Tibial nerve (tissue), 4 donors: Measurements from ENCODE around the gene BMP10. TPM values are rescaled to one million over a fixed set of nuclear protein-coding genes. Genes with fewer than 3 reads are reported as not detected.

Experiments
- DNase-seq, 2 donors: peaks; one replicate each; pipeline ENCODE4 v3.0.0-alpha.2; 2019; ENCODE audit warnings: low spot score in 2 of 2
- H3K27ac ChIP-seq, 4 donors: fragments of 200-600 bp; sonication (generic) in 3 of 4; one replicate each; pipeline ENCODE4 v1.5.1; 2017 to 2019; ENCODE audit warnings: mild to moderate bottlenecking in 1 of 4
- H3K27me3 ChIP-seq, 2 donors: fragments of 200-600 bp; sonication (generic) in 1 of 2; one replicate each; pipeline versions ENCODE4 v1.5.1 to v1.6.0; 2017 to 2019
- H3K36me3 ChIP-seq, 3 donors: fragments of 200-600 bp; sonication (generic); one replicate each; pipeline ENCODE4 v1.5.1; 2018 to 2019
- H3K4me1 ChIP-seq, 4 donors: fragments of 200-600 bp; sonication (generic) in 3 of 4; one replicate each; pipeline ENCODE4 v1.5.1; 2017 to 2019
- H3K4me3 ChIP-seq, 4 donors: fragments of 200-600 bp; sonication (generic) in 3 of 4; one replicate each; pipeline ENCODE4 v1.5.1; 2017 to 2019; ENCODE audit warnings: mild to moderate bottlenecking in 1 of 4, moderate library complexity in 1 of 4
- H3K9me3 ChIP-seq, 4 donors: fragments of 200-600 bp; sonication (generic) in 3 of 4; one replicate each; pipeline ENCODE4 v1.5.1; 2017 to 2019
- CTCF ChIP-seq, 5 experiments: fragments of 200-600 bp in 3 of 5; fragments of 450-650 bp in 2 of 5; sonication (generic) in 3 of 5; IDR thresholded peaks; one replicate each; pipeline ENCODE4 v1.5.1; 2016 to 2019; ENCODE audit warnings: antibody characterized with exemption in 5 of 5, mild to moderate bottlenecking in 3 of 5, moderate library complexity in 2 of 5
- EP300 ChIP-seq, 2 donors: sonication (generic); formaldehyde crosslinking; IDR thresholded peaks; one replicate each; pipeline ENCODE4 v1.6.1; 2017; ENCODE audit warnings: antibody characterized with exemption in 2 of 2, mild to moderate bottlenecking in 1 of 2
- POLR2A ChIP-seq, 2 donors: fragments of 450-650 bp; IDR thresholded peaks; one replicate each; pipeline ENCODE4 v1.6.1; 2017; ENCODE audit warnings: antibody characterized with exemption in 2 of 2, mild to moderate bottlenecking in 2 of 2, moderate library complexity in 2 of 2
- WGBS, 2 donors: methylation state at CpG; one replicate each; pipeline ENCODE4 v1.1.5; 2018; 5-methylcytosine and 5-hydroxymethylcytosine counted together
- total RNA-seq, 4 donors: library from RNA; depleted of rRNA; stranded (reverse); fragments of >200 nt; gene quantifications; one replicate each; pipeline ENCODE4 v1.1.0, GENCODE V29; 2016

BMP10 gene
- total RNA-seq, 4 donors from 2014 or later: not detected

GRCh38 chr2:68833162-68833561, 38.0 kb downstream of the BMP10 start:
- no peak for DNase-seq
- Histone ChIP-seq H3K4me3 (no peak overlapping the region), H3K4me1 (peaks cover 0 to 50% (median 40%) of the 10 kb centered on the region in 4 donors), H3K36me3 (no peaks in the 10 kb centered on the region), H3K27me3 (no peaks in the 10 kb centered on the region), H3K9me3 (no peaks in the 10 kb centered on the region), H3K27ac (peak overlapping the region; percentile 18 to 93 (median 80))
- 95 to 97% methylated on average over 2 of the region's 2 CpGs for WGBS, 2 donors
- TF ChIP-seq POLR2A (IDR thresholded peaks at IDR 0.05) (no peak), EP300 (IDR thresholded peaks at IDR 0.05) (no peak), CTCF (IDR thresholded peaks at IDR 0.05) (no peak)

GRCh38 chr2:68832233-68832869, 38.8 kb downstream of the BMP10 start:
- 26 to 28% methylated on average over 8 of the region's 8 CpGs for WGBS, 2 donors
- Histone ChIP-seq H3K27me3 (no peaks in the 10 kb centered on the region), H3K27ac (peak overlapping the region; percentile 18 to 93 (median 80)), H3K4me1 (peaks cover 0 to 55% (median 43%) of the 10 kb centered on the region in 4 donors), H3K36me3 (no peaks in the 10 kb centered on the region), H3K4me3 (no peak overlapping the region), H3K9me3 (no peaks in the 10 kb centered on the region)
- DNase-seq: peak in 1 of 2 donors; percentile 61
- peak in 1 of 5 experiments; percentile 26 for TF ChIP-seq CTCF (IDR thresholded peaks at IDR 0.05)
- TF ChIP-seq EP300 (IDR thresholded peaks at IDR 0.05): peak; percentile 41 to 86
- peak in 1 of 2 donors; percentile 43 for TF ChIP-seq POLR2A (IDR thresholded peaks at IDR 0.05)

DNA sequence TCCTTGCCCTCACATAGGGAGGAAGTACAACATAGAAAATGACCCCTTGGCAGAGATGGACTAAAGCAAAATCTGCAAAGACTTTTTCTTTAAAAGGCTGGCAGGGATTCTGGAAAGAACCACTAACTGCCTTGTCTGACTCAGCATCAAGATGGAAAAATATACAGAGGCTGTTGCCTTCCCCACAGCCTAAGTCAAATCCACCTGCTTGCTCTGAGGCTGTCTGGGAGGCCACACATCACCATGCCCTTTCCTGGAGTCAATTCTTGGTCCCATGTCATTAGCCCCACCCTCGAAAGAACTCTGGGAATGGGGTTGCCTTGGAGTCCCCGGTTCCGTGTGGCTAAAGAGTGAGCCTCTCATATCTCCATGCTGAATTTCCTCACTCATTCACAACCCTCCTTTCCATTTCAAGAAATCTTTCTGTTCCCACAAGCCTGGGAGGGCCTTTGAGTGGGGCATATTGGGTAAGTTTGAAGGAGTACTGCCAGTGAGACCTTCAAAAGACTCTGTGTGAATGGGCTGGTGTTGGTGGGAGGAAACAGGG, 39.4 kb downstream of the BMP10 start:
- Histone ChIP-seq H3K4me3 (no peak overlapping the region), H3K4me1 (peaks cover 0 to 52% (median 41%) of the 10 kb centered on the region in 4 donors), H3K27me3 (no peaks in the 10 kb centered on the region), H3K9me3 (no peaks in the 10 kb centered on the region), H3K36me3 (no peaks in the 10 kb centered on the region), H3K27ac (peak overlapping the region; percentile 18 to 93 (median 80))
- TF ChIP-seq EP300 (IDR thresholded peaks at IDR 0.05) (no peak), CTCF (IDR thresholded peaks at IDR 0.05) (no peak), POLR2A (IDR thresholded peaks at IDR 0.05) (no peak)
- DNase-seq: no peak
- WGBS, 2 donors: 34 to 51% methylated on average over 3 of the region's 3 CpGs

DNA sequence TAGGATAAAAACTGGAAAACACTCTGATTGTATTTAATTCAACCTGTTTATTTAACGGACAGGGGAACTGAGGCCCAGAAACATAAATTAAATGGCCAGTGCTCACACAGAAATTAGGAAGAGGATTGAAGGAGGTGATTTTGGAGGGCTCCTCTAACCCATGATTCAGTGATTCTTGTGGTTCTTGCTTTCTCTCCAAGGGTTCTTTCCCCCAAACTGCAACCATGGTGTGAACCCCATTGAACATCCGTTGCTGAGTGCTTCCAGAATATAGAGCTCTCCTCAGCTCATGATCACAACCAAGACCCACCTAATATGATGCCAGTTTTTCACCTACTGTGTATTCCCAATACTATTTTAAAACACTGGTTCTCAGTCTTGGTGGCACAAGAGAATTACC, 41.4 kb downstream of the BMP10 start:
- 33 to 34% methylated on average over 2 of the region's 2 CpGs for WGBS, 2 donors
- peak overlapping the region in 3 of 4 donors; percentile 72 to 87 (median 79) for H3K27ac ChIP-seq
- no peaks in the 10 kb centered on the region for H3K36me3 ChIP-seq
- no peaks in the 10 kb centered on the region for H3K27me3 ChIP-seq
- TF ChIP-seq POLR2A (IDR thresholded peaks at IDR 0.05): no peak
- no peak for TF ChIP-seq CTCF (IDR thresholded peaks at IDR 0.05)
- no peak for TF ChIP-seq EP300 (IDR thresholded peaks at IDR 0.05)
- H3K4me1 ChIP-seq: peaks cover 0 to 52% (median 41%) of the 10 kb centered on the region in 4 donors
- DNase-seq: no peak
- no peak overlapping the region for H3K4me3 ChIP-seq
- H3K9me3 ChIP-seq: no peaks in the 10 kb centered on the region
